GDM1 (cell line): ENCODE data around the gene CDV3.
A peak's percentile ranks its signal among the peaks of the same experiment; 100 is the strongest.
"Not testable (repeated sequence)": the region's sequence is repeated elsewhere in the genome, so short reads cannot be mapped to it uniquely, and the experiment has no call there.

Experiments
- DNase-seq: peaks from one replicate; lab custom pipeline; 2025; lab: John Stamatoyannopoulos, UW

The CDV3 gene

GRCh38 chr3:133573629-133574194 lies at the start of gene CDV3:
Gene CDV3, plus strand, starts transcription at chr3:133573686. Its CDS starts 359 bp downstream, at chr3:133574045.
- DNase-seq = no peak

- peak; percentile 35 for DNase-seq
These were observed 49.7 kb upstream of the CDV3 start for GRCh38 chr3:133523758-133524157.

- no peak for DNase-seq
These were observed 48.1 kb upstream of the CDV3 start for GRCh38 chr3:133525435-133525834.

GRCh38 chr3:133527081-133527715 lies 46.3 kb upstream of the CDV3 start:
- DNase-seq = no peak

GRCh38 chr3:133529809-133530208 lies 43.7 kb upstream of the CDV3 start:
- DNase-seq = no peak

- DNase-seq = no peak
These were observed 41.5 kb upstream of the CDV3 start for GRCh38 chr3:133531981-133532380.

- no peak for DNase-seq
These were observed 40.5 kb upstream of the CDV3 start for GRCh38 chr3:133532951-133533350.

- no peak for DNase-seq
These were observed 37.3 kb upstream of the CDV3 start for GRCh38 chr3:133535971-133536881.

GRCh38 chr3:133537131-133537530 lies 36.4 kb upstream of the CDV3 start:
- DNase-seq = not testable (repeated sequence)

- no peak for DNase-seq
These were observed 35.3 kb upstream of the CDV3 start for GRCh38 chr3:133538154-133538553.

GRCh38 chr3:133540896-133541674 lies 32.4 kb upstream of the CDV3 start:
- no peak for DNase-seq

GRCh38 chr3:133542871-133543270 lies 30.6 kb upstream of the CDV3 start:
- no peak for DNase-seq

GRCh38 chr3:133544983-133545382 lies 28.5 kb upstream of the CDV3 start:
- not testable (repeated sequence) for DNase-seq

GRCh38 chr3:133547432-133548041 lies 25.9 kb upstream of the CDV3 start:
- DNase-seq = no peak

- DNase-seq = no peak
These were observed 25.4 kb upstream of the CDV3 start for GRCh38 chr3:133548090-133548489.

- DNase-seq = no peak
These were observed 23.9 kb upstream of the CDV3 start for GRCh38 chr3:133549565-133549964.

- not testable (repeated sequence) for DNase-seq
These were observed 21.9 kb upstream of the CDV3 start for GRCh38 chr3:133551589-133551988.

- no peak for DNase-seq
These were observed 11.8 kb upstream of the CDV3 start for GRCh38 chr3:133561679-133562078.

- no peak for DNase-seq
These were observed 11.1 kb upstream of the CDV3 start for GRCh38 chr3:133562376-133562775.

- DNase-seq = no peak
These were observed 10.3 kb upstream of the CDV3 start for GRCh38 chr3:133563186-133563591.

- no peak for DNase-seq
These were observed 9.7 kb upstream of the CDV3 start for GRCh38 chr3:133563816-133564215.
